H1 (cell line): ENCODE results near the gene VPS37C.

Experiments used
- BRCA1 ChIP-seq: IDR thresholded peaks from 2 replicates; pipeline ENCODE4 v1.6.1; 2012; ENCODE audit warnings: low read depth, low read length, improper control_type of control experiment
- CHD7 ChIP-seq: fragments of 300-600 bp; sonication (generic); IDR thresholded peaks from 2 replicates; pipeline ENCODE4 v1.7.1; 2012; ENCODE audit warnings: low read length, moderate library complexity, mild to moderate bottlenecking, inconsistent platforms; ENCODE audit not compliant: insufficient replicate concordance
- CREB1 ChIP-seq: IDR thresholded peaks from 2 replicates; pipeline ENCODE4 v1.6.1; 2012; ENCODE audit warnings: inconsistent platforms
- EP300 ChIP-seq, 2 experiments: IDR thresholded peaks; 1 replicate in 1 of 2; 2 replicates in 1 of 2; pipeline ENCODE4 v1.6.1; 2011 to 2012; ENCODE audit warnings: low read depth in 2 of 2, low read length in 2 of 2, mild to moderate bottlenecking in 2 of 2, borderline replicate concordance in 1 of 2, inconsistent platforms in 1 of 2, moderate library complexity in 1 of 2
- EZH2 ChIP-seq: fragments of 200-600 bp; sonication (generic); IDR thresholded peaks from 2 replicates; pipeline ENCODE4 v1.7.1; 2012; ENCODE audit warnings: low read depth, mild to moderate bottlenecking, moderate library complexity, low read length, inconsistent platforms; ENCODE audit not compliant: severe bottlenecking
- JUND ChIP-seq: IDR thresholded peaks from 2 replicates; pipeline ENCODE4 v1.6.1; 2011; ENCODE audit warnings: mild to moderate bottlenecking, improper control_type of control experiment, low read length
- NRF1 ChIP-seq: IDR thresholded peaks from 2 replicates; pipeline ENCODE4 v1.6.1; 2011; ENCODE audit warnings: mild to moderate bottlenecking, low read depth, low read length, improper control_type of control experiment
- POLR2A ChIP-seq, 2 experiments: IDR thresholded peaks; 1 replicate in 1 of 2; 2 replicates in 1 of 2; pipeline ENCODE4 v1.6.1; 2011; ENCODE audit warnings: low read depth in 2 of 2, low read length in 2 of 2, mild to moderate bottlenecking in 2 of 2; ENCODE audit errors: control extremely low read depth in 1 of 2
- POLR2AphosphoS5 ChIP-seq: IDR thresholded peaks from 2 replicates; pipeline ENCODE4 v1.6.1; 2011; ENCODE audit warnings: low read depth, low read length
- SIX5 ChIP-seq: IDR thresholded peaks from 2 replicates; pipeline ENCODE4 v1.6.1; 2011; ENCODE audit warnings: mild to moderate bottlenecking, low read depth, low read length
- TF ChIP-seq, protein P1 (sequence below), 3 experiments: IDR thresholded peaks; 1 replicate in 2 of 3; 2 replicates in 1 of 3; pipeline versions ENCODE4 v1.5.1 to v1.6.1; 2011; ENCODE audit warnings: low read length in 3 of 3, mild to moderate bottlenecking in 3 of 3, inconsistent platforms in 2 of 3, low read depth in 1 of 3, moderate library complexity in 1 of 3; ENCODE audit not compliant: insufficient read depth in 1 of 3; ENCODE audit errors: control extremely low read depth in 1 of 3
- TF ChIP-seq, protein P2 (sequence below): IDR thresholded peaks from 2 replicates; pipeline ENCODE4 v1.6.1; 2012; ENCODE audit warnings: low read length, inconsistent platforms

DNA sequence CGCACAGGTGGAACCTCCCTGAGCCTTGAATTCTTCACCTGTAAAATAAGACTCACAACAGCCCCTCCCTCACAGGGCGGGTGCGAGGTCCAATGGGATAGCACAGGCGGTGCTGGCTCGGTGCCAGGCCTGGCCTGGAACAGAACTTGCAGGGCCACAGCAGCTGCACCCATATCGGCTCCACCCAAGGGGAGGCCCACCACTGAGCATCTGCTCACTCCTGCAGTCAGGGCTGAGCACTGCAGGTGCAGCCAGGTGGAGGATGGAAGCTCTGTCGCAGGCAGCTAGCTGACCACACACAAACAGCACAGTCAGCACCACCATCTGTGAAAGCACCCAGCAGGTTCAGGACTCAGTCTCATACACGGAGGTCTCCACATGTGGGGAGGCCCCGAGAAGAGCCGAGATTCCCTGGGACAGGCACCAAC lies 19.6 kb downstream of the VPS37C start:
- TF ChIP-seq, protein P1, sequence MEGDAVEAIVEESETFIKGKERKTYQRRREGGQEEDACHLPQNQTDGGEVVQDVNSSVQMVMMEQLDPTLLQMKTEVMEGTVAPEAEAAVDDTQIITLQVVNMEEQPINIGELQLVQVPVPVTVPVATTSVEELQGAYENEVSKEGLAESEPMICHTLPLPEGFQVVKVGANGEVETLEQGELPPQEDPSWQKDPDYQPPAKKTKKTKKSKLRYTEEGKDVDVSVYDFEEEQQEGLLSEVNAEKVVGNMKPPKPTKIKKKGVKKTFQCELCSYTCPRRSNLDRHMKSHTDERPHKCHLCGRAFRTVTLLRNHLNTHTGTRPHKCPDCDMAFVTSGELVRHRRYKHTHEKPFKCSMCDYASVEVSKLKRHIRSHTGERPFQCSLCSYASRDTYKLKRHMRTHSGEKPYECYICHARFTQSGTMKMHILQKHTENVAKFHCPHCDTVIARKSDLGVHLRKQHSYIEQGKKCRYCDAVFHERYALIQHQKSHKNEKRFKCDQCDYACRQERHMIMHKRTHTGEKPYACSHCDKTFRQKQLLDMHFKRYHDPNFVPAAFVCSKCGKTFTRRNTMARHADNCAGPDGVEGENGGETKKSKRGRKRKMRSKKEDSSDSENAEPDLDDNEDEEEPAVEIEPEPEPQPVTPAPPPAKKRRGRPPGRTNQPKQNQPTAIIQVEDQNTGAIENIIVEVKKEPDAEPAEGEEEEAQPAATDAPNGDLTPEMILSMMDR (IDR thresholded peaks at IDR 0.05; ENCODE audit: control extremely low read depth in 1 of 3, insufficient read depth in 1 of 3, low read depth in 1 of 3, low read length in 3 of 3) = peak in 2 of 3 experiments; percentile 9 to 17; a peak in 2 of 4 replicates
- TF ChIP-seq POLR2AphosphoS5 (no peak), POLR2A (IDR thresholded peaks at IDR 0.05; ENCODE audit: control extremely low read depth in 1 of 2, low read depth in 2 of 2, low read length in 2 of 2) (no peak), NRF1 (no peak), SIX5 (no peak), CREB1 (no peak), EZH2 (no peak), JUND (no peak), CHD7 (no peak), EP300 (IDR thresholded peaks at IDR 0.05; ENCODE audit: borderline replicate concordance in 1 of 2, low read depth in 2 of 2, low read length in 2 of 2) (no peak), BRCA1 (no peak)
- TF ChIP-seq, protein P2, sequence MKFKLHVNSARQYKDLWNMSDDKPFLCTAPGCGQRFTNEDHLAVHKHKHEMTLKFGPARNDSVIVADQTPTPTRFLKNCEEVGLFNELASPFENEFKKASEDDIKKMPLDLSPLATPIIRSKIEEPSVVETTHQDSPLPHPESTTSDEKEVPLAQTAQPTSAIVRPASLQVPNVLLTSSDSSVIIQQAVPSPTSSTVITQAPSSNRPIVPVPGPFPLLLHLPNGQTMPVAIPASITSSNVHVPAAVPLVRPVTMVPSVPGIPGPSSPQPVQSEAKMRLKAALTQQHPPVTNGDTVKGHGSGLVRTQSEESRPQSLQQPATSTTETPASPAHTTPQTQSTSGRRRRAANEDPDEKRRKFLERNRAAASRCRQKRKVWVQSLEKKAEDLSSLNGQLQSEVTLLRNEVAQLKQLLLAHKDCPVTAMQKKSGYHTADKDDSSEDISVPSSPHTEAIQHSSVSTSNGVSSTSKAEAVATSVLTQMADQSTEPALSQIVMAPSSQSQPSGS = no peak
